ENCODE measurements around the gene LRRC3B. TPM values are rescaled to one million over a fixed set of nuclear protein-coding genes. Genes with fewer than 3 reads are reported as not detected.

The LRRC3B gene
- polyA plus RNA-seq, 1 experiment: not detected

- POLR2A ChIA-PET: no interaction called here
- CTCF ChIA-PET: interaction anchor here (1.5 kb wide), 1 partner anchor 9 kb away, joined by 3 read pairs; no protein-coding TSS in a partner anchor
- no peak for TF ChIP-seq CTCF (IDR thresholded peaks at IDR 0.05; ENCODE audit: insufficient read depth, low read depth, low read length)
Observed at GRCh38 chr3:26634601-26635000, 12.0 kb downstream of the LRRC3B start.

GRCh38 chr3:26636096-26636727 lies 13.6 kb downstream of the LRRC3B start:
- TF ChIP-seq CTCF (IDR thresholded peaks at IDR 0.05; ENCODE audit: insufficient read depth, low read depth, low read length): no peak
- DNase-seq (ENCODE audit: low read depth): no peak
- H3K36me3 ChIP-seq (ENCODE audit: control insufficient read depth, insufficient read depth, low read length): no peaks in the 10 kb centered on the region
- POLR2A ChIA-PET: no interaction called here
- CTCF ChIA-PET: interaction anchor here (1.0 kb wide), 1 partner anchor 15 kb away, joined by 3 read pairs; no protein-coding TSS in a partner anchor
- H3K27me3 ChIP-seq (ENCODE audit: control insufficient read depth, insufficient read depth, low read length): no peaks in the 10 kb centered on the region
- no peak overlapping the region for H3K4me3 ChIP-seq (ENCODE audit: low read depth, low read length)

More at GRCh38 chr3:26634601-26635000, 12.0 kb downstream of the LRRC3B start:
- H3K36me3 ChIP-seq (ENCODE audit: control insufficient read depth, insufficient read depth, low read length): no peaks in the 10 kb centered on the region
- H3K27me3 ChIP-seq (ENCODE audit: control insufficient read depth, insufficient read depth, low read length): no peaks in the 10 kb centered on the region
- no peak for DNase-seq (ENCODE audit: low read depth)
- H3K4me3 ChIP-seq (ENCODE audit: low read depth, low read length): no peak overlapping the region

GRCh38 chr3:26637698-26638097 lies 15.1 kb downstream of the LRRC3B start:
- H3K4me3 ChIP-seq (ENCODE audit: low read depth, low read length): no peak overlapping the region
- no peaks in the 10 kb centered on the region for H3K27me3 ChIP-seq (ENCODE audit: control insufficient read depth, insufficient read depth, low read length)
- H3K36me3 ChIP-seq (ENCODE audit: control insufficient read depth, insufficient read depth, low read length): no peaks in the 10 kb centered on the region
- ChIA-PET CTCF (no interaction called here), POLR2A (no interaction called here)
- no peak for DNase-seq (ENCODE audit: low read depth)
- TF ChIP-seq CTCF (IDR thresholded peaks at IDR 0.05; ENCODE audit: insufficient read depth, low read depth, low read length): no peak

- no peak for DNase-seq (ENCODE audit: low read depth)
- no peak for TF ChIP-seq CTCF (IDR thresholded peaks at IDR 0.05; ENCODE audit: insufficient read depth, low read depth, low read length)
- POLR2A ChIA-PET: no interaction called here
- H3K4me3 ChIP-seq (ENCODE audit: low read depth, low read length): no peak overlapping the region
- H3K36me3 ChIP-seq (ENCODE audit: control insufficient read depth, insufficient read depth, low read length): no peaks in the 10 kb centered on the region
- H3K27me3 ChIP-seq (ENCODE audit: control insufficient read depth, insufficient read depth, low read length): no peaks in the 10 kb centered on the region
- CTCF ChIA-PET: no interaction called here
Observed at GRCh38 chr3:26638113-26638512, 15.5 kb downstream of the LRRC3B start.

- CTCF ChIA-PET: no interaction called here
Observed at GRCh38 chr3:26639339-26639738, 16.8 kb downstream of the LRRC3B start.

More at GRCh38 chr3:26639339-26639738, 16.8 kb downstream of the LRRC3B start:
- POLR2A ChIA-PET: no interaction called here
- no peak for DNase-seq (ENCODE audit: low read depth)
- Histone ChIP-seq H3K27me3 (ENCODE audit: control insufficient read depth, insufficient read depth, low read length) (no peaks in the 10 kb centered on the region), H3K36me3 (ENCODE audit: control insufficient read depth, insufficient read depth, low read length) (no peaks in the 10 kb centered on the region), H3K4me3 (ENCODE audit: low read depth, low read length) (no peak overlapping the region)
- no peak for TF ChIP-seq CTCF (IDR thresholded peaks at IDR 0.05; ENCODE audit: insufficient read depth, low read depth, low read length)

All from BJ (cell line).